A673 (cell line): ENCODE results near the gene KCNJ5. TPM values are rescaled to one million over a fixed set of nuclear protein-coding genes. Genes with fewer than 3 reads are reported as not detected.

ENCODE experiments used
- BruUV-seq: library from RNA; stranded (reverse); fragments of 400-500 nt; replicated peaks from 2 replicates; lab custom pipeline; 2021; lab: Mats Ljungman, UMichigan
- CTCF ChIA-PET: fragments of 300-600 bp; sonication (Branson Sonifier 250); formaldehyde crosslinking; loops from one replicate; lab custom pipeline; 2022; ENCODE audit warnings: antibody characterized with exemption; lab: Charles Lee
- POLR2A ChIA-PET: fragments of 300-600 bp; sonication (Branson Sonifier 250); formaldehyde crosslinking; loops from one replicate; lab custom pipeline; 2022; ENCODE audit warnings: antibody characterized with exemption; ENCODE audit not compliant: low non-redundant PET; lab: Charles Lee
- DNase-seq: peaks from one replicate; pipeline ENCODE4 v3.0.0-alpha.2; 2015; ENCODE audit warnings: low spot score
- H3K27ac ChIP-seq: fragments of 200-600 bp; sonication (generic); 2 replicates; pipeline ENCODE4 v1.5.1; 2016; ENCODE audit warnings: mixed run types, low read depth, mild to moderate bottlenecking, mixed read lengths, antibody characterized with exemption, low read length; ENCODE audit not compliant: poor library complexity, severe bottlenecking
- H3K27me3 ChIP-seq: fragments of 200-600 bp; sonication (generic); replicated peaks from 2 replicates; pipeline ENCODE4 v1.6.1; 2017; ENCODE audit warnings: mixed run types, low read depth, mild to moderate bottlenecking, mixed read lengths, antibody characterized with exemption, low read length; ENCODE audit not compliant: insufficient read depth, poor library complexity
- H3K36me3 ChIP-seq: fragments of 200-600 bp; sonication (generic); 2 replicates; pipeline ENCODE4 v1.6.1; 2016; ENCODE audit warnings: mixed run types, mild to moderate bottlenecking, mixed read lengths, antibody characterized with exemption, low read length; ENCODE audit not compliant: insufficient read depth, poor library complexity, severe bottlenecking
- H3K4me1 ChIP-seq: fragments of 200-600 bp; sonication (generic); 2 replicates; pipeline ENCODE4 v1.6.1; 2017; ENCODE audit warnings: mixed run types, mild to moderate bottlenecking, mixed read lengths, antibody characterized with exemption, low read length; ENCODE audit not compliant: insufficient read depth, poor library complexity, severe bottlenecking
- H3K4me3 ChIP-seq: fragments of 200-600 bp; sonication (generic); 2 replicates; pipeline ENCODE4 v1.5.1; 2016; ENCODE audit warnings: low read depth, mixed run types, mild to moderate bottlenecking, mixed read lengths, low read length; ENCODE audit not compliant: poor library complexity, severe bottlenecking
- H3K9me3 ChIP-seq: fragments of 200-600 bp; sonication (generic); 2 replicates; pipeline ENCODE4 v1.6.1; 2016; ENCODE audit warnings: mixed run types, low read depth, mild to moderate bottlenecking, mixed read lengths, antibody characterized with exemption, low read length; ENCODE audit not compliant: poor library complexity, severe bottlenecking
- EZH2 ChIP-seq: fragments of 200-600 bp; sonication (generic); IDR thresholded peaks from 2 replicates; pipeline ENCODE4 v1.6.1; 2017; ENCODE audit warnings: borderline replicate concordance, low read depth, mild to moderate bottlenecking, mixed read lengths, antibody characterized with exemption, low read length; ENCODE audit not compliant: poor library complexity, severe bottlenecking
- intact Hi-C: fragments of 100-400 bp; cut with micrococcal nuclease; formaldehyde crosslinking; loops from one replicate; pipeline ENCODE4 v1.10.0; 2022; ENCODE audit not compliant: unreplicated experiment
- total RNA-seq: library from RNA; stranded (reverse); gene quantifications from 2 replicates; pipeline ENCODE4 v1.2.3, GENCODE V29; 2021
- TF ChIP-seq, protein P1 (sequence below): fragments of 300-800, 200-600 bp; sonication (generic); conservative IDR thresholded peaks from 2 replicates; pipeline ENCODE4 v1.5.1; 2017; ENCODE audit warnings: low read depth, mild to moderate bottlenecking, antibody characterized with exemption, low read length, moderate library complexity, mixed read lengths

KCNJ5 gene
- total RNA-seq, 1 experiment from 2014 or later = not detected

DNA sequence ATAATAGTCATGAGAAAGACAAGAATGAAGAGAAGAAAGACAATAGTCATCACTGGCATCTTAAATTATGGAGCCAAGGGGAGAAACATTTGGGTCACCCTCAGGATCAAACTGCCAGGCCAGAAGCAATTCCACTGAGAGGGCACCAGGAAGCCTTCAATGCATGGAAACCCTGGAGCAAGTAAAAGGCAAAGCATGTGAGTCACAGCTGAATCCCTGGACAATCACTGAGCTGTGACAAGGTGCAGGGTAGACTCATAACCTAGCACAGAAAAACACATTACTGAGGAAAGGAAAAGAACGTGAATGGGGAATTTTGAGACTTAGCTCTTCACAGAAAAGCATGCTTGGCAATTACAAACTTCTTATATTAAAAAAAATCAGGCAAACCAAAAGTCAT is 25.7 kb upstream of the KCNJ5 start:
- Histone ChIP-seq H3K36me3 (no peaks in the 10 kb centered on the region), H3K4me3 (no peak overlapping the region), H3K4me1 (peaks cover 5% of the 10 kb centered on the region), H3K9me3 (no peaks in the 10 kb centered on the region), H3K27me3 (no peaks in the 10 kb centered on the region), H3K27ac (no peak overlapping the region)
- TF ChIP-seq, protein P1, sequence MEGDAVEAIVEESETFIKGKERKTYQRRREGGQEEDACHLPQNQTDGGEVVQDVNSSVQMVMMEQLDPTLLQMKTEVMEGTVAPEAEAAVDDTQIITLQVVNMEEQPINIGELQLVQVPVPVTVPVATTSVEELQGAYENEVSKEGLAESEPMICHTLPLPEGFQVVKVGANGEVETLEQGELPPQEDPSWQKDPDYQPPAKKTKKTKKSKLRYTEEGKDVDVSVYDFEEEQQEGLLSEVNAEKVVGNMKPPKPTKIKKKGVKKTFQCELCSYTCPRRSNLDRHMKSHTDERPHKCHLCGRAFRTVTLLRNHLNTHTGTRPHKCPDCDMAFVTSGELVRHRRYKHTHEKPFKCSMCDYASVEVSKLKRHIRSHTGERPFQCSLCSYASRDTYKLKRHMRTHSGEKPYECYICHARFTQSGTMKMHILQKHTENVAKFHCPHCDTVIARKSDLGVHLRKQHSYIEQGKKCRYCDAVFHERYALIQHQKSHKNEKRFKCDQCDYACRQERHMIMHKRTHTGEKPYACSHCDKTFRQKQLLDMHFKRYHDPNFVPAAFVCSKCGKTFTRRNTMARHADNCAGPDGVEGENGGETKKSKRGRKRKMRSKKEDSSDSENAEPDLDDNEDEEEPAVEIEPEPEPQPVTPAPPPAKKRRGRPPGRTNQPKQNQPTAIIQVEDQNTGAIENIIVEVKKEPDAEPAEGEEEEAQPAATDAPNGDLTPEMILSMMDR = no peak
- TF ChIP-seq EZH2 = no peak
- no peak for DNase-seq
- BruUV-seq = no TSS peak
- intact Hi-C loops = no loop called here
- CTCF ChIA-PET = no interaction called here
- POLR2A ChIA-PET = no interaction called here

DNA sequence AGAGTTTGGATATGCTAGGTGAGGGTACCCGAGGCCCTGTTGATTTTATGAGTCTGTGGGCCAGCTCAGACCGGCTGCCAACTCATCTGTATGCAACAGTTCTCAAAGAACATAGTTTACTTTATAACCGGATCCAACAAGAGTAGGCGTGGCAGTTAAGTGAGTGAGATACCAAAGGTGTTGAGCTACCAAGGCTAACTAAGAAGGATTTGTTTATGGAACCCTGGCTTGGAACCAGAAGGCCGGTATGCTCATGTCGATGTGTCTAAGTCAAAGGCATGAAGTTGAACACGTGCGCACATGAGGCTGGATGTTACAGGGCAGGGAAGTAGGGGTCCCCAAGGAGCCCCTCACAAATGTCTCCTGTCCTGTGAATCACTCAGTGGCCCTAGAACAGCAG is 23.9 kb upstream of the KCNJ5 start, which contains the start of gene KCNJ1:
TSS of gene KCNJ1 (minus strand) at position 20 of the 400 bp plus-strand sequence. CDS start 27,053 bp downstream, outside the sequence.
- TF ChIP-seq EZH2 = no peak
- TF ChIP-seq, protein P1 = no peak
- DNase-seq = no peak
- ChIA-PET CTCF (no interaction called here), POLR2A (no interaction called here)
- intact Hi-C loops = no loop called here
- peaks cover 5% of the 10 kb centered on the region for H3K4me1 ChIP-seq
- no peaks in the 10 kb centered on the region for H3K27me3 ChIP-seq
- no peak within 1 kb of the TSS for H3K4me3 ChIP-seq
- no peaks in the 10 kb centered on the region for H3K9me3 ChIP-seq
- no TSS peak for BruUV-seq
- no peaks in the 10 kb centered on the region for H3K36me3 ChIP-seq
- H3K27ac ChIP-seq = no peak within 1 kb of the TSS

DNA sequence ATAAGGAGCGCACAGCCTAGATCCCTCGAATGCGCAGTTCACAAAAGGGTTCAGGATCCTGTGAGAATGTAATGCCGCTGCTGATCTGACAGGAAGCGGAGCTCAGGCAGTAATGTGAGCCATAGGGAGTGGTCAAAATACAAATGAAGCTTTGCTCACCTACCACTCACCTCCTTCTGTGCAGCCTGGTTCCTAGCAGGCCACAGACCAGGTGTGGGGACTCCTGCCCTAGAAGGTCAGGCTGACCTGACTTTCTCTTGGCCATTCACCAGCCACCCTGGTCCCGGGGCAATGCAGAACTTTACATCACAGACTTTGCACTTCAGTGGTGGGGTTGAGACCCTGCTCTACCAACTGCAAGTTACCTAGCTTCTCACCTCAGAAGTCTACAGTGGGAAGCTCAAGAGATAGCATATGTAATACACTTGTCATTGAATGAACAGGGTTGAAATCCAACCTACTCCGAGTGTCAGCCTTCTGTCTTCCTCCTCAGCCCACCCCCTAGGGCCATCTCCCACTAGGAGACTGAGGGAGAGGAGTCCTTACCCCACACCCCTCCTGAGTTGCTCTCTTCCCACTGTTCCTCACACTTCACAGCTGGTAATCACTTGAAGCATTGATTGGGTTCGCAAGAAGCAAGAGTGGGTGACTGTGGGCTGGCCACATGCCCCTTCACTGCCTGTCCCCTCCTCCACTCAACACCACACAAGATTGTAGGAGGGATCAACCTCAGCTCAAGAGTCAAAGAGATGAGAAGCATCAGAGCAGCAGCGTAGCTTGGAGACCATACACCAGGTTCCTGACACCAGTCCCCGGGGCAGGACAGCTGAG is 22.1 kb upstream of the KCNJ5 start:
- Histone ChIP-seq H3K27me3 (no peaks in the 10 kb centered on the region), H3K27ac (no peak overlapping the region), H3K9me3 (no peaks in the 10 kb centered on the region), H3K36me3 (no peaks in the 10 kb centered on the region), H3K4me1 (no peaks in the 10 kb centered on the region), H3K4me3 (no peak overlapping the region)
- BruUV-seq = no TSS peak
- CTCF ChIA-PET = no interaction called here
- POLR2A ChIA-PET = no interaction called here
- DNase-seq = no peak
- intact Hi-C loops = no loop called here
- TF ChIP-seq, protein P1 = no peak
- no peak for TF ChIP-seq EZH2
